Tibial nerve (tissue), 4 donors: ENCODE results near the gene MAST3. TPM values are rescaled to one million over a fixed set of nuclear protein-coding genes. Genes with fewer than 3 reads are reported as not detected.

Experiments used
- DNase-seq, 2 donors: peaks; one replicate each; pipeline ENCODE4 v3.0.0-alpha.2; 2019; ENCODE audit warnings: low spot score in 2 of 2
- H3K27ac ChIP-seq, 4 donors: fragments of 200-600 bp; sonication (generic) in 3 of 4; one replicate each; pipeline ENCODE4 v1.5.1; 2017 to 2019; ENCODE audit warnings: mild to moderate bottlenecking in 1 of 4
- H3K27me3 ChIP-seq, 2 donors: fragments of 200-600 bp; sonication (generic) in 1 of 2; one replicate each; pipeline versions ENCODE4 v1.5.1 to v1.6.0; 2017 to 2019
- H3K36me3 ChIP-seq, 3 donors: fragments of 200-600 bp; sonication (generic); one replicate each; pipeline ENCODE4 v1.5.1; 2018 to 2019
- H3K4me1 ChIP-seq, 4 donors: fragments of 200-600 bp; sonication (generic) in 3 of 4; one replicate each; pipeline ENCODE4 v1.5.1; 2017 to 2019
- H3K4me3 ChIP-seq, 4 donors: fragments of 200-600 bp; sonication (generic) in 3 of 4; one replicate each; pipeline ENCODE4 v1.5.1; 2017 to 2019; ENCODE audit warnings: mild to moderate bottlenecking in 1 of 4, moderate library complexity in 1 of 4
- H3K9me3 ChIP-seq, 4 donors: fragments of 200-600 bp; sonication (generic) in 3 of 4; one replicate each; pipeline ENCODE4 v1.5.1; 2017 to 2019
- EP300 ChIP-seq, 2 donors: sonication (generic); formaldehyde crosslinking; IDR thresholded peaks; one replicate each; pipeline ENCODE4 v1.6.1; 2017; ENCODE audit warnings: antibody characterized with exemption in 2 of 2, mild to moderate bottlenecking in 1 of 2
- POLR2A ChIP-seq, 2 donors: fragments of 450-650 bp; IDR thresholded peaks; one replicate each; pipeline ENCODE4 v1.6.1; 2017; ENCODE audit warnings: antibody characterized with exemption in 2 of 2, mild to moderate bottlenecking in 2 of 2, moderate library complexity in 2 of 2
- WGBS, 2 donors: methylation state at CpG; one replicate each; pipeline ENCODE4 v1.1.5; 2018; 5-methylcytosine and 5-hydroxymethylcytosine counted together
- total RNA-seq, 4 donors: library from RNA; depleted of rRNA; stranded (reverse); fragments of >200 nt; gene quantifications; one replicate each; pipeline ENCODE4 v1.1.0, GENCODE V29; 2016
- TF ChIP-seq, protein P1 (sequence below), 5 experiments: fragments of 200-600 bp in 3 of 5; fragments of 450-650 bp in 2 of 5; sonication (generic) in 3 of 5; IDR thresholded peaks; one replicate each; pipeline ENCODE4 v1.5.1; 2016 to 2019; ENCODE audit warnings: antibody characterized with exemption in 5 of 5, mild to moderate bottlenecking in 3 of 5, moderate library complexity in 2 of 5

MAST3 gene
- total RNA-seq, 4 donors from 2014 or later, result 7.6 to 19.8 (median 10.0) TPM

DNA sequence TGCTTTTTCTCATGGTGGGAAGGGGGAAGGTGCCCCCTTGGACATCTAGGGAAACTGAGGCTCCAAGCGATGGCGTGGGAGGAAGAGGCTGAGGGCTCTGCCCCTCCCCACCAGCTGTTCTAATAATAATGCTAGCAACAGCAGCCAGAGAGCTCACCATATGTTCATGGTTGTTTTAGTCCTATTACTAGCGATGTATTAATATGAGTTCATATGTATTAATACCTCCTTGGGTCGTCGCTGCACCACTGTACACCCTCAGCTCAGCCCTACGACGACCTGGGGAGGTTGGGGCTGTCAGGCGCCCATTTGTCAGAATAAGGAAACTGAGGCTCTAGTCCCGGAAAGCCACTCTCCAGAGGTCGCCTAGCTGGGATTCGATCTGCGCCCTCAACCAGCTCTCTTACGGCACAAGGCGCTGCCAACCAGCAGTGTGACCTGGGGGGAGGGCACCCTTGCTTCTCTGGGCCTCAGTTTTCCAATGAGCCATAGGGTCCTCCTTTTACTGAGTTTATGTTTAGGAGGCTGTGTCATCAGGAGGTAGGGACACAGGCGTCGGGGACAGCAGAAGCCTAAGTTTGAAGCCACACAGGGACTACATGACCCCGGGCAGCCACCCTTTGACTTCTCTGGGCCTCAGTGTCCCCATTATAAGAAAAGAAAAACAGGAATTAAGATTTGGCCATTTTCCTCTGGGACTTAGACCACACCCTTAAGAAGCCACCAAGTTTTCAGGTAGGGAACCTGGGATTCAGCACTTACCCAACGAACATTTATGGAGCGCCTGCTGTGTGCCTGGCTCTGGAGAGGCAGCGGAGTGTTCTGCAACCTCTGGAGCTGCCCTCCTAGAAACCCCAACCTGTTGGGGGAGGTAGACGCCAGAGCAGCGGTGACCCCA lies 664 bp downstream of the MAST3 start:
- Histone ChIP-seq H3K36me3 (no peaks in the 10 kb centered on the region), H3K9me3 (no peaks in the 10 kb centered on the region), H3K27me3 (peaks cover 0 to 38% of the 10 kb centered on the region in 2 donors), H3K27ac (peak overlapping the region in 3 of 4 donors; percentile 26 to 78 (median 60)), H3K4me1 (peaks cover 0 to 27% (median 18%) of the 10 kb centered on the region in 4 donors), H3K4me3 (peak overlapping the region; percentile 31 to 54 (median 50))
- WGBS, 2 donors, result 29 to 39% methylated on average over 22 of the region's 22 CpGs
- DNase-seq, result no peak
- TF ChIP-seq, protein P1, sequence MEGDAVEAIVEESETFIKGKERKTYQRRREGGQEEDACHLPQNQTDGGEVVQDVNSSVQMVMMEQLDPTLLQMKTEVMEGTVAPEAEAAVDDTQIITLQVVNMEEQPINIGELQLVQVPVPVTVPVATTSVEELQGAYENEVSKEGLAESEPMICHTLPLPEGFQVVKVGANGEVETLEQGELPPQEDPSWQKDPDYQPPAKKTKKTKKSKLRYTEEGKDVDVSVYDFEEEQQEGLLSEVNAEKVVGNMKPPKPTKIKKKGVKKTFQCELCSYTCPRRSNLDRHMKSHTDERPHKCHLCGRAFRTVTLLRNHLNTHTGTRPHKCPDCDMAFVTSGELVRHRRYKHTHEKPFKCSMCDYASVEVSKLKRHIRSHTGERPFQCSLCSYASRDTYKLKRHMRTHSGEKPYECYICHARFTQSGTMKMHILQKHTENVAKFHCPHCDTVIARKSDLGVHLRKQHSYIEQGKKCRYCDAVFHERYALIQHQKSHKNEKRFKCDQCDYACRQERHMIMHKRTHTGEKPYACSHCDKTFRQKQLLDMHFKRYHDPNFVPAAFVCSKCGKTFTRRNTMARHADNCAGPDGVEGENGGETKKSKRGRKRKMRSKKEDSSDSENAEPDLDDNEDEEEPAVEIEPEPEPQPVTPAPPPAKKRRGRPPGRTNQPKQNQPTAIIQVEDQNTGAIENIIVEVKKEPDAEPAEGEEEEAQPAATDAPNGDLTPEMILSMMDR (IDR thresholded peaks at IDR 0.05), result no peak
- no peak for TF ChIP-seq POLR2A (IDR thresholded peaks at IDR 0.05)
- no peak for TF ChIP-seq EP300 (IDR thresholded peaks at IDR 0.05)

DNA sequence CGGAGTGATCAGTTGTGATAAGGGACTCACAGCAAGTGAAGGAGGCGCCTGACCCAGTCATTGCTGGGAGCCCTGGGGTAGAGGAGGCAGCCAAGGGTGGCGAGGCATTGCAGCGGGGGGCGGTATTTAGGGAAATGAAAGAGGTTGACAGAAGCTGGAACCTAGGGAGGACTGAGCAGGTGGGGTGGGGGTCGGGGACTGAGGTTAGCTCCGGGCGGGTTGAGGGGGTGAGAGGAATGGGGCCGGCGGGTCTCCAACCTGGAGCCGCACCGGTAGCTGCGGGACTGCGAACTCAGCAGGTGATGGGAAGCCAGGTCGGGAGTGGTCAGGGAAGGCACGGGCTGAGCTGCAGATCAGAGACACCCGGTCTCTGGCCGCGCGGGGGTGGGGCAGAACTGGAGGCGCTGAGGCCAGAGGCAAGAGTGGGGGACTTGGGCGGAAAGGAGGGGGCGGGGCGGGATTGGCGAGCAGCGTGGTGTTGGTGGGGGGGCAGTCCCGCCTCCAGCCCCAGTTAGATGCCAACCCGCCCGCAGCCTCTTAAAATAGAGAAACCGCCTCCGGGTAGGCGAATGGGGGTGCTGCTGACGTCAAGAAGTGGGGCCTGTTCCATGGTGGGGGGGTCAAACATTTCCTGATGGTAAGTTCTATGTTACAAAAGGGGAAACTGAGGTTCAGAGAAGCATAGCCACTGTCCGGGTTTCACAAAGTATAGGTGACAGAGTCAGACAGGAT lies 1.5 kb downstream of the MAST3 start:
- Histone ChIP-seq H3K9me3 (no peaks in the 10 kb centered on the region), H3K4me1 (peaks cover 0 to 35% (median 20%) of the 10 kb centered on the region in 4 donors), H3K36me3 (no peaks in the 10 kb centered on the region), H3K27me3 (peaks cover 0 to 38% of the 10 kb centered on the region in 2 donors), H3K27ac (peak overlapping the region in 1 of 4 donors; percentile 78), H3K4me3 (peak overlapping the region in 3 of 4 donors; percentile 48 to 54 (median 52))
- TF ChIP-seq EP300 (IDR thresholded peaks at IDR 0.05) (no peak), POLR2A (IDR thresholded peaks at IDR 0.05) (no peak)
- TF ChIP-seq, protein P1 (IDR thresholded peaks at IDR 0.05), result no peak
- DNase-seq, result no peak
- 7 to 10% methylated on average over 33 to 34 of the region's 34 CpGs for WGBS, 2 donors

DNA sequence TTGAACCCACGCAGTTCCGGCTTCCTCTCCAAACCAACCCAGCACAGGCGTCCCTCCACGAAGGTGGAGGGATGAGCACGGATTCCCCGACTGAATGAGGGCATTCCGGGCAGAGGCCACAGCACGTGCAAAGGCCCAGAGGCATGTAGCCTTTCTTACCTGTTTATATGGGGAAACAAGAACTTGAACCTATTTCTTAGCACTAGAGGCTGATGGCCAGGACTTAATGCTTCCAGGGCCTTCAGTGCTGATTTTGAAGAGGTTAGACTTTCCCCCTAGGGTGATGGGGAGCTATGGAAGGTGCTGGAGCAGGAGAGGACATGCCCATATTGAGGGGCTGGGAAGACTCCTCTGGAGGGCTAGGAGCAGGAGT lies 2.0 kb downstream of the MAST3 start:
- H3K9me3 ChIP-seq, result no peaks in the 10 kb centered on the region
- peaks cover 0 to 41% (median 20%) of the 10 kb centered on the region in 4 donors for H3K4me1 ChIP-seq
- no peaks in the 10 kb centered on the region for H3K36me3 ChIP-seq
- WGBS, 2 donors, result 83 to 85% methylated on average over 8 of the region's 8 CpGs
- peak overlapping the region in 1 of 4 donors; percentile 78 for H3K27ac ChIP-seq
- H3K27me3 ChIP-seq, result peaks cover 0 to 38% of the 10 kb centered on the region in 2 donors
- H3K4me3 ChIP-seq, result no peak overlapping the region
- no peak for DNase-seq
- no peak for TF ChIP-seq EP300 (IDR thresholded peaks at IDR 0.05)
- TF ChIP-seq, protein P1 (IDR thresholded peaks at IDR 0.05), result no peak
- no peak for TF ChIP-seq POLR2A (IDR thresholded peaks at IDR 0.05)

DNA sequence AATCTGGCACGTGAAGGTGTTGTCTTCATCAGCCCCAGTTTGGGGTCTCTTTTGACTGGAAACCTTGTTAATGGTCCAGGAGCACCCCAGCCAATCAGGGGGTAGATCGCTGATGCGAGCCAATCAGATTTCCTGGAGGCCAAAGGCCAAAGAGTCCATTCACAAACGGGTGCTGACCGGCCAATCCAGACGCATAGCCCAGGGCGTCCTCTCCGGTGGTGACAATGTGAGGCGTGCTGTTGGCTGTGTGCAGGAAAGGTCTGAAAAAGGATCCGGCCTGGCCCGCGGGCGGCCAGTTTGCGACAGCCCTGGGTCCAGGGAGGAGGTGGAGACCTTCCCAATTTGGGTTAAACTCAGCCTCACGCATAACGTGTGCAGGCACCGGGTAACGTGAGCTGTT lies 3.1 kb downstream of the MAST3 start:
- Histone ChIP-seq H3K4me1 (peaks cover 0 to 47% (median 20%) of the 10 kb centered on the region in 4 donors), H3K27ac (no peak overlapping the region), H3K4me3 (no peak overlapping the region), H3K27me3 (peaks cover 0 to 38% of the 10 kb centered on the region in 2 donors), H3K9me3 (no peaks in the 10 kb centered on the region), H3K36me3 (no peaks in the 10 kb centered on the region)
- no peak for DNase-seq
- WGBS, 2 donors, result 23 to 37% methylated on average over 12 to 18 of the region's 18 CpGs
- TF ChIP-seq EP300 (IDR thresholded peaks at IDR 0.05), result no peak
- TF ChIP-seq, protein P1 (IDR thresholded peaks at IDR 0.05), result no peak
- TF ChIP-seq POLR2A (IDR thresholded peaks at IDR 0.05), result no peak
